Activated T-helper 1 cell treated with anti-CD3 and anti-CD28 coated beads, Interleukin-12 subunit alpha, Interleukin-12 subunit beta, Interleukin-2, Interleukin-4 antibody, amounts not matched to agents 30 ng/mL and 10 ng/mL and 1 ng/mL, durations not matched to agents 14 hours and 24 hours and 36 hours (primary cell): Measurements from ENCODE around the gene POU2F3. TPM values are rescaled to one million over a fixed set of nuclear protein-coding genes. Genes with fewer than 3 reads are reported as not detected.

Experiments
- DNase-seq: peaks from one replicate; pipeline ENCODE4 v3.0.0; 2021; ENCODE audit warnings: low spot score
- H3K27ac Mint-ChIP-seq: one replicate; pipeline ENCODE4 v1.8.0; 2021; ENCODE audit warnings: mild to moderate bottlenecking, mixed read lengths
- H3K27me3 Mint-ChIP-seq: one replicate; pipeline ENCODE4 v1.8.0; 2022; ENCODE audit warnings: mild to moderate bottlenecking, moderate library complexity, mixed read lengths; ENCODE audit not compliant: insufficient read depth
- H3K36me3 Mint-ChIP-seq: one replicate; pipeline ENCODE4 v1.8.0; 2021; ENCODE audit warnings: low read depth, mixed read lengths
- H3K4me1 Mint-ChIP-seq: one replicate; pipeline ENCODE4 v1.8.0; 2021; ENCODE audit warnings: low read depth, mixed read lengths
- H3K4me3 Mint-ChIP-seq: one replicate; pipeline ENCODE4 v1.8.0; 2021; ENCODE audit warnings: mild to moderate bottlenecking, moderate library complexity, mixed read lengths
- H3K9me3 Mint-ChIP-seq: one replicate; pipeline ENCODE4 v1.8.0; 2021; ENCODE audit warnings: mixed read lengths
- intact Hi-C: fragments of 100-400 bp; cut with micrococcal nuclease; formaldehyde crosslinking; loops from one replicate; pipeline ENCODE4 v1.15.1; 2024
- total RNA-seq: library from RNA; stranded (reverse); gene quantifications from 2 replicates; pipeline ENCODE4 v1.2.3, GENCODE V29; 2022

The POU2F3 gene
- total RNA-seq, 1 donor from 2014 or later = 0.36 TPM

GRCh38 chr11:120201653-120202052 lies 38.3 kb upstream of the POU2F3 start:
- H3K4me3 Mint-ChIP-seq = no peak overlapping the region
- H3K36me3 Mint-ChIP-seq = no peaks in the 10 kb centered on the region
- DNase-seq = no peak
- H3K9me3 Mint-ChIP-seq = no peaks in the 10 kb centered on the region
- H3K27me3 Mint-ChIP-seq = peaks cover 18% of the 10 kb centered on the region
- no peak overlapping the region for H3K27ac Mint-ChIP-seq
- no peaks in the 10 kb centered on the region for H3K4me1 Mint-ChIP-seq
- intact Hi-C loops = no loop called here

DNA sequence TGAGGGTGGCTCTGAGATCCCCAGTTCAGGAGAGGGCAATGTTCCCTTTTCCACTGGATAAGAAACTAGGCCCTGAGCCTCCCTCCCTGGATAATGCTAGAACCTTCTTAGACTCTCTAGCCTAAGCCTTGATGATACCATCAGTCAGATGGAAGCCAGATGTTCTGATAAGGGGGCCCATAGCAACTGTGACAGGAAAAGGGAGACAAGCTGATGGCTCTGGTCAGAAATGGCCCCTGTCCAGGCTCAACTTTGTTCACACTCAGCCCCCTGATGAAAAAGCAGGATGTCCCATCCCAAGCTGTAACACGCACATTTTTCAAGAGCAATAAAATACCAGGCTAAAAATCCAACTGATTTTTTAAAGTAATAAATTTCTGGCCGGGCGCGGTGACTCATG lies 36.3 kb upstream of the POU2F3 start:
- intact Hi-C loops = no loop called here
- Mint-ChIP-seq H3K27me3 (peaks cover 32% of the 10 kb centered on the region), H3K9me3 (no peaks in the 10 kb centered on the region), H3K27ac (no peak overlapping the region), H3K4me1 (no peaks in the 10 kb centered on the region), H3K4me3 (no peak overlapping the region), H3K36me3 (no peaks in the 10 kb centered on the region)
- DNase-seq = no peak

DNA sequence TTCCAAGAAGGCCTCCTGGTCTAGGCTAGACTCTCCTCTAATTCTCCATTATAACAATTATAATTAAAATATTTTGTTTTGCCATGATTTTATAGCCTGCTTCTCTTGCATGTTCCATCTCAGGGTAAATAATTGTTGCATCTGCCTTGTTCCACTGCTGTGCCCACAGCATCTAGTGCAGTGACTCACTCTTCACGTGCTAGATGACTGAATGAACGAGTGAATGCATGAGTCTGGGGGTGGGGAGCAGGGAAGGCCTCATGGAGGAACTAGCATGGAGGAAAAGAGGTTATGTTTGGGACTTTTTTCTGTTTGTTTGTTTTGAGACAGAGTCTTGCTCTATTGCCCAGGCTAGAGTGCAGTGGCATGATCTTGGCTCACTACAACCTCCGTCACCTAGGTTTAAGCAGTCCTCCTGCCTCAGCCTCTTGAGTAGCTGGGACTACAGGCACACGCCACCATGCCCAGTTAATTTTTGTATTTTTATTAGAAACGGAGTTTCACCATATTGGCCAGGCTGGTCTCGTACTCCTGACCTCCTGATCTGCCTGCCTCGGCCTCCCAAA lies 34.3 kb upstream of the POU2F3 start:
- intact Hi-C loops = no loop called here
- H3K36me3 Mint-ChIP-seq = no peaks in the 10 kb centered on the region
- H3K4me3 Mint-ChIP-seq = no peak overlapping the region
- peaks cover 35% of the 10 kb centered on the region for H3K27me3 Mint-ChIP-seq
- no peaks in the 10 kb centered on the region for H3K9me3 Mint-ChIP-seq
- peaks cover 9% of the 10 kb centered on the region for H3K4me1 Mint-ChIP-seq
- no peak overlapping the region for H3K27ac Mint-ChIP-seq
- DNase-seq = no peak

- Mint-ChIP-seq H3K4me3 (peak overlapping the region; percentile 11), H3K9me3 (no peaks in the 10 kb centered on the region), H3K4me1 (peaks cover 13% of the 10 kb centered on the region), H3K27ac (no peak overlapping the region), H3K27me3 (peaks cover 42% of the 10 kb centered on the region), H3K36me3 (peaks cover 2% of the 10 kb centered on the region)
- no peak for DNase-seq
- intact Hi-C loops = no loop called here
Observed at GRCh38 chr11:120207512-120207911, 32.4 kb upstream of the POU2F3 start.

DNA sequence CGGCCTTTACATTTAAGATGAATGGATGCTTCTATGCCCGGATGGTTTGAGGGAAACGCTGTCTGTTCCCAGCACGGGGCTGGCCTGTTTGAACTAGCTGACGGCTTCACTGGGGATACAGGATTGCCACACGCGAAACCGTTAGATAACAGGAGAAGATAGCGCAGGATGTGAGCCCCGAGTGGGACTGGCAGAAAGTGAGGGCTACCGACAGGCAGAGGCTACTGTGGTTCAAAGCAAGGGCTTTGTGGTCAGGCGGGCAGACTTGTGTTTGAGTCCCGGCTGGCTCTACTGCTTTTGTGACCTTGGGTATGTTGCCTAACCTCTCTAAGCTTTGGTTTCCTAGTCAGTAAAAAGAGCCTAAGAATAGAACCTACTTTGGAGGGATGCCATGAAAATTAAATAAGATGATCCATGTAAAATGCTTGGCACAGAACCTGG lies 31.9 kb upstream of the POU2F3 start:
- H3K9me3 Mint-ChIP-seq = no peaks in the 10 kb centered on the region
- intact Hi-C loops = no loop called here
- peak overlapping the region; percentile 2 for H3K4me3 Mint-ChIP-seq
- H3K4me1 Mint-ChIP-seq = peaks cover 13% of the 10 kb centered on the region
- H3K27me3 Mint-ChIP-seq = peaks cover 44% of the 10 kb centered on the region
- DNase-seq = no peak
- H3K36me3 Mint-ChIP-seq = peaks cover 2% of the 10 kb centered on the region
- no peak overlapping the region for H3K27ac Mint-ChIP-seq

DNA sequence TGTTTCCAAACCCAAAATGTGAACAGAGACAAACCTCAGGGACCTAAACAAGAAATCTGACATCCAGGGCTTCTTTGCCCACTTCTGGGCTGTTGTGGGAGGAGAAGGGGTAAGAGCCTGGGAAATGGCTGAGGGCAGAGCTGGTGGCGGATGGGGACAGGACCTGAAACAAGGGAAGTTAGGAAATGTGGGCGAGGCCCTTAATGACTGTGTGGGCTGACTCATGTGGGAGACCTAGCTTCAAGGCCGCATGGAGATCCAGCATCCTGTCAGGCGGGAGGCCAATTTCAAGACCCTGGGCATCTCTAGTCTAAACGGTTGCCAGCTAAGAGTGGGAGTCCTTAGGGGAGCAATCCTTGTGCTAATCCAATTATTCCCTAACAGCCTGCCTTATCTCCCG lies 31.2 kb upstream of the POU2F3 start:
- peaks cover 50% of the 10 kb centered on the region for H3K27me3 Mint-ChIP-seq

DNA sequence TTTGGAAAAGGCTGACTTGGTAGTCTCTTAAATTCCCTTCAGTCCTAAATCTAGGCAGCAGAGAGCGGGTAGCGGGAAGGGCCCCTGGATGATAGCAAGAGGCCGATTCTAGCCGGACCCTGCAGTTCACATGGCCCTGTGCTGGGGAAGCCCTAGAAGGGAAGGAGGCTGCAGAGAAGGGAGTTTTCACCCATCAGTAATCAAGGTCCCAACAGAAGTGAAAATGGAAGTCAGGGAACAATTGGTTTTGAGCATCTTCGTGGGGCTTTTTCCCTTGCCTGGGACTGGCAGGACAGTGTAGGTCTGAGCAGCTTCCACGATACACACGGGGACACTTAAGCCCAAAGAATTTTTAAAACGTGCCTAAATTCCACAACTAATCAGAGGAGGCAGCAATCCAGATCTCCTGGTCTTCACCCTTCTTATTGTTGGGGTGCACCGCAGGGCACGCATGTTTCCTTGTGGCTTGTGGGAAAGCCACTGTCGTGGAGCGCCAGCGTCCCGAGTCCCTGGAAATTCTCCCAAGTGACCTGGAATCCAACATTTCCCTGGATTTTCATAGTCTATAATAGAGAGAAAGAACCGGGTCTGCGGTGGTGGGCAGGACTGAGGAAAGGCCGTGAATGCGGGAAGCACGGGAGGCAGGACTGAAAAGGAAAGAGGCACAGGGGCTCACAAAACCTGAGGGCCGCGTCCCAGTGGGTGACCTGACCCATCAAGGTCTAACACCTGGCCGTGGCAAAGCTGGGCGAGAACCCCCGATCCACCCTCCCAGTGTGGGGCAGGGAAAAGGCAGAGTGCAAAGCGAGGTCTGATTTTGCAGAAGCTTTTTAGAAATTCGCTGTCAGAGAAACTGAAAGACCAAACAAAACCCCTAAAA lies 30.0 kb upstream of the POU2F3 start:
- DNase-seq = no peak
- peaks cover 52% of the 10 kb centered on the region for H3K27me3 Mint-ChIP-seq
- H3K4me3 Mint-ChIP-seq = peak overlapping the region; percentile 81
- no peaks in the 10 kb centered on the region for H3K9me3 Mint-ChIP-seq
- peaks cover 13% of the 10 kb centered on the region for H3K4me1 Mint-ChIP-seq
- peak overlapping the region; percentile 28 for H3K27ac Mint-ChIP-seq
- H3K36me3 Mint-ChIP-seq = peaks cover 2% of the 10 kb centered on the region
- intact Hi-C loops = loop anchor here (1.0 to 2.0 kb wide), 2 partner anchors 37 to 38 kb away; no protein-coding TSS in a partner anchor

More for the DNA sequence above, 31.2 kb upstream of the POU2F3 start:
- H3K9me3 Mint-ChIP-seq = no peaks in the 10 kb centered on the region
- no peak for DNase-seq
- intact Hi-C loops = no loop called here
- H3K4me3 Mint-ChIP-seq = no peak overlapping the region
- peaks cover 13% of the 10 kb centered on the region for H3K4me1 Mint-ChIP-seq
- H3K27ac Mint-ChIP-seq = no peak overlapping the region
- H3K36me3 Mint-ChIP-seq = peaks cover 2% of the 10 kb centered on the region

DNA sequence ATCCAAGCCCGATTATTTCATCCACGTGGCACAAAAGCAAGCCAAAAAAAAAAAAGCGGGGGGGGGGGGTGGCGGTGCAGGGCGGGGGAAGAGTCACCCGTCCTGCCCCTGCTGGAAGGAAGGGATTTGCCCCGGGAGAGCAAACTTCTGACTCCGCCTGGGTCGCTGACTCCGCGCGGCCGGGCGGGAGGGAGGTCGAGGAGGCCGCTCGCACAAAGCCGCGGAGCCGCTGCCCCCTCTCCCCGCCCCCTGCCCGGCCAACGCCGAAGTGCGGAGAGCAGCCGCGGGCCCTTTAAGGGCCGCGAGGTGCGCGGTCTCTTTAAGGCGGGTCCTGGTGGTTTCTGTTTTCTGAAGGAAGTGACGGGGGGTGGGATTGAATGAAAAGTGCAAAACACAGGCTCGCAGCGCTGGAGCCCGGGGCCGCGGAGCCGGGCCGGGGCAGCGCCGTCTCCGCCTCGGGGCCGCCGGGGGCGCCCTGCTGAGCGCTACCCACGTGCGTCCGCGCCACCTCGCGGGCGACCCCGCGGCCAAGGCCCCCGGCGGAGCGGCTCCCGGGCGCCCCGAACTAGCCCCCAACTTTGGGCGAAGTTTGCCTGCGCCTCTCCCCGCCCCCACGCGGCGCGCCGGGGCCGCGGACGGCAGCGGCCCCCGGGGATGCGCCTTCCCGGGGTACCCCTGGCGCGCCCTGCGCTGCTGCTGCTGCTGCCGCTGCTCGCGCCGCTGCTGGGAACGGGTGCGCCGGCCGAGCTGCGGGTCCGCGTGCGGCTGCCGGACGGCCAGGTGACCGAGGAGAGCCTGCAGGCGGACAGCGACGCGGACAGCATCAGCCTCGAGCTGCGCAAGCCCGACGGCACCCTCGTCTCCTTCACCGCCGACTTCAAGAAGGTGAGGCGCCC lies 29.1 kb upstream of the POU2F3 start, which contains the start of gene OAF:
Gene OAF (plus strand): TSS at position 407 of the 896 bp plus-strand sequence. CDS start 248 bp downstream, at position 655.
- Mint-ChIP-seq H3K27me3 (peaks cover 54% of the 10 kb centered on the region), H3K27ac (peak within 1 kb of the TSS; percentile 76), H3K9me3 (no peaks in the 10 kb centered on the region), H3K36me3 (peaks cover 2% of the 10 kb centered on the region), H3K4me1 (peaks cover 13% of the 10 kb centered on the region), H3K4me3 (peak within 1 kb of the TSS; percentile 92)
- peak; percentile 67 for DNase-seq
- intact Hi-C loops = loop anchor here (1.0 to 2.0 kb wide), 2 partner anchors 37 to 38 kb away; no protein-coding TSS in a partner anchor

GRCh38 chr11:120211522-120212258 lies 28.2 kb upstream of the POU2F3 start:
- H3K27me3 Mint-ChIP-seq = peaks cover 51% of the 10 kb centered on the region
- peak overlapping the region; percentile 92 for H3K4me3 Mint-ChIP-seq
- H3K4me1 Mint-ChIP-seq = peaks cover 13% of the 10 kb centered on the region
- no peaks in the 10 kb centered on the region for H3K9me3 Mint-ChIP-seq
- H3K36me3 Mint-ChIP-seq = peaks cover 2% of the 10 kb centered on the region
- DNase-seq = no peak
- intact Hi-C loops = loop anchor here (2.0 kb wide), 1 partner anchor 39 kb away; no protein-coding TSS in a partner anchor
- peak overlapping the region; percentile 76 for H3K27ac Mint-ChIP-seq

GRCh38 chr11:120212259-120212878 lies 27.6 kb upstream of the POU2F3 start:
- Mint-ChIP-seq H3K9me3 (no peaks in the 10 kb centered on the region), H3K27me3 (peaks cover 49% of the 10 kb centered on the region)
- intact Hi-C loops = no loop called here

GRCh38 chr11:120212926-120213325 lies 27.0 kb upstream of the POU2F3 start:
- H3K9me3 Mint-ChIP-seq = no peaks in the 10 kb centered on the region
- no peak overlapping the region for H3K27ac Mint-ChIP-seq
- H3K36me3 Mint-ChIP-seq = peaks cover 2% of the 10 kb centered on the region
- no peak overlapping the region for H3K4me3 Mint-ChIP-seq
- intact Hi-C loops = no loop called here
- H3K4me1 Mint-ChIP-seq = peaks cover 13% of the 10 kb centered on the region
- DNase-seq = no peak
- H3K27me3 Mint-ChIP-seq = peaks cover 43% of the 10 kb centered on the region

More at GRCh38 chr11:120212259-120212878, 27.6 kb upstream of the POU2F3 start:
- peaks cover 2% of the 10 kb centered on the region for H3K36me3 Mint-ChIP-seq
- peak overlapping the region; percentile 50 for H3K4me3 Mint-ChIP-seq
- DNase-seq = no peak
- H3K27ac Mint-ChIP-seq = no peak overlapping the region
- peaks cover 13% of the 10 kb centered on the region for H3K4me1 Mint-ChIP-seq
